COLO668 (cell line): Measurements from ENCODE around the gene IFI27L1.

ENCODE experiments used
- DNase-seq: peaks from one replicate; lab custom pipeline; 2025; ENCODE audit not compliant: unreplicated experiment; lab: John Stamatoyannopoulos, UW

IFI27L1 gene

GRCh38 chr14:94077823-94078222 is 3.3 kb upstream of the IFI27L1 start:
- no peak for DNase-seq

GRCh38 chr14:94079891-94080620 is 1.1 kb upstream of the IFI27L1 start:
- no peak for DNase-seq

GRCh38 chr14:94081386-94081820 is 293 bp downstream of the IFI27L1 start:
- no peak for DNase-seq

GRCh38 chr14:94087891-94088290 is 6.8 kb downstream of the IFI27L1 start:
- no peak for DNase-seq

- DNase-seq, result no peak
Measured at GRCh38 chr14:94088516-94088915, 7.4 kb downstream of the IFI27L1 start.

- DNase-seq, result no peak
Measured at GRCh38 chr14:94089479-94089878, 8.4 kb downstream of the IFI27L1 start.

- no peak for DNase-seq
Measured at GRCh38 chr14:94093418-94093817, 12.3 kb downstream of the IFI27L1 start.

- no peak for DNase-seq
Measured at GRCh38 chr14:94097091-94097490, 16.0 kb downstream of the IFI27L1 start.

GRCh38 chr14:94098326-94098992 is 17.3 kb downstream of the IFI27L1 start:
- no peak for DNase-seq

- DNase-seq, result no peak
Measured at GRCh38 chr14:94099006-94099405, 17.9 kb downstream of the IFI27L1 start.

GRCh38 chr14:94100847-94101246 is 19.7 kb downstream of the IFI27L1 start:
- DNase-seq, result no peak

GRCh38 chr14:94101748-94102147 is 20.6 kb downstream of the IFI27L1 start:
- no peak for DNase-seq

GRCh38 chr14:94102768-94103482 is 21.8 kb downstream of the IFI27L1 start:
- DNase-seq, result no peak

- no peak for DNase-seq
Measured at GRCh38 chr14:94103554-94104150, 22.5 kb downstream of the IFI27L1 start.

GRCh38 chr14:94104731-94105130 is 23.6 kb downstream of the IFI27L1 start:
- no peak for DNase-seq

- DNase-seq, result no peak
Measured at GRCh38 chr14:94109915-94110250, 28.8 kb downstream of the IFI27L1 start.

- no peak for DNase-seq
Measured at GRCh38 chr14:94110552-94111181, 29.6 kb downstream of the IFI27L1 start, which contains the start of gene IFI27. Gene IFI27, plus strand, starts transcription at chr14:94110736.

GRCh38 chr14:94111276-94112095 is 30.4 kb downstream of the IFI27L1 start:
- DNase-seq, result no peak

- DNase-seq, result no peak
Measured at GRCh38 chr14:94112513-94113063, 31.5 kb downstream of the IFI27L1 start.

GRCh38 chr14:94113073-94113472 is 32.0 kb downstream of the IFI27L1 start:
- no peak for DNase-seq
